Activated T-cell treated with anti-CD3 and anti-CD28 coated beads for 1 hour (primary cell): ENCODE data around the gene MMP25.
A peak's percentile ranks its signal among the peaks of the same experiment; 100 is the strongest.
"Not testable (repeated sequence)": the region's sequence is repeated elsewhere in the genome, so short reads cannot be mapped to it uniquely, and the experiment has no call there.

Experiments used
- DNase-seq: peaks from one replicate; pipeline ENCODE4 v3.0.0-alpha.2; 2020; ENCODE audit warnings: low read depth

MMP25 gene

DNA sequence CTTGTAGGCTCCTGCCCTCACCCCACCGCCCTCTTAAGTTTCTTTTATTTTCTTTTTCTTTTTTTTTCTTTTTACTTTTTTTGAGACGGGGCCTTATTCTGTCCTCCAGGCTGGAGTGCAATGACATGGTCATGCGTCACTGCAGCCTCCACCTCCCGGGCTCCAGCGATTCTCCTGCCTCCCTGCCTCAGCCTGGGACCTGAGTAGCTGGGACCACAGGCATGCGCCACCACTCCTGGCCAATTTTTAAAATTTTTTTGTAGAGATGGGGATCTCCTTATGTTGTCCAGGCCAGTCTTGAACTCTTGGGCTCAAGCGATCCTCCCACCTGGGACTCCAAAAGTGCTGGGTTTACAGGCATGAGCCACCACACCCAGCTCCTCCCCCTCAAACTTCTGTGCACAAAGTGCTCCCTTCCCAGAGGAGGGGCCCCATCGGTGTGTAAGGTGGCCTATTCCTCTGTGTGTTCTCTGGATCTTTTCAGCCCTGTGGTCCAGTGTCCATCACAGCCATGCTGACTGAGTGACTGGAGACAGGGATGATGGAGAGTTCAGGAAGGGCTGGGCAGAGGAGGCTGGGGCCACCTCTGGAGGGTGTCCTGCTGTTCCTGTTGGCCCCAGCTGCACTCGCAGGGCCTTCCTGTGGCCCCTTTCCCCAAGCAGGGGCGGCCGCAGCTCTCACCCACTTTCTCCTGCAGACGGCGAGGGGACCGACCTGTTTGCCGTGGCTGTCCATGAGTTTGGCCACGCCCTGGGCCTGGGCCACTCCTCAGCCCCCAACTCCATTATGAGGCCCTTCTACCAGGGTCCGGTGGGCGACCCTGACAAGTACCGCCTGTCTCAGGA is 10.2 kb downstream of the MMP25 start:
- DNase-seq: no peak

DNA sequence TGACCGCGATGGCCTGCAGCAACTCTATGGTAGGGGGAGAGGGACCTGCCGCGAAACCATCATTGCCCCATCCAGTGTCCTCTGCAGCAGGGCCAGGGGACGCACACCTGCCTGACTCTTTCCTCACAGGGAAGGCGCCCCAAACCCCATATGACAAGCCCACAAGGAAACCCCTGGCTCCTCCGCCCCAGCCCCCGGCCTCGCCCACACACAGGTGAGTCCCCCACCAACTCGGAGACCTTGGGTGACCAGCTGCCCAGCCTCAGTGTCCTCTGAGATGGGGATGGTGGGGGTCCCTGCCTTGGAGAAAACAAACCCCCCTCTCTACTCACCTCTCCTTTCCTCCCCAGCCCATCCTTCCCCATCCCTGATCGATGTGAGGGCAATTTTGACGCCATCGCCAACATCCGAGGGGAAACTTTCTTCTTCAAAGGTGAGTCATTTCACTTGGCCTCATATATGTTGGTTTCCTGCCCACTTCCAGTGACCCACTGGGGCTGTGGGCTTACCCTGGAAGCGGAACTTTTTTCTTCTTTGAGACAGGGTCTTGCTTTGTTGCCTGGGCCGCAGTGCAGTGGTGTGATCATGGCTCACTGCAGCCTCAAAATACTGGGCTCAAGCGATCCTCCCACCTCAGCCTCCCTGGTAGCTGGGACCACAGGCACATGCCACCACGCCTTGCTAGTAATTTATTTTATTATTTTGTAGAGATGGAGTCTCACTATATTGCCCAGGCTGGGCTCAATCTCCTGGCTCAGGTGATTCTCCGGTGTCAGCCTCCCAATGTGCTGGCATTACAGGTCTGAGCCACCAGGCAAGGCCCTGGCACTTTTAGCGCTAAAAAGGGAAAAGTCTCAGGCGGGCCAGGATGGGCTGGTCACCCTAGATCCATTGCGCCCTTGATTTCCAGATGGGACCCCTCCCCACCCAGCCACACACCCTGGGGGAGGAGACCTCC is 11.1 kb downstream of the MMP25 start:
- DNase-seq: no peak

DNA sequence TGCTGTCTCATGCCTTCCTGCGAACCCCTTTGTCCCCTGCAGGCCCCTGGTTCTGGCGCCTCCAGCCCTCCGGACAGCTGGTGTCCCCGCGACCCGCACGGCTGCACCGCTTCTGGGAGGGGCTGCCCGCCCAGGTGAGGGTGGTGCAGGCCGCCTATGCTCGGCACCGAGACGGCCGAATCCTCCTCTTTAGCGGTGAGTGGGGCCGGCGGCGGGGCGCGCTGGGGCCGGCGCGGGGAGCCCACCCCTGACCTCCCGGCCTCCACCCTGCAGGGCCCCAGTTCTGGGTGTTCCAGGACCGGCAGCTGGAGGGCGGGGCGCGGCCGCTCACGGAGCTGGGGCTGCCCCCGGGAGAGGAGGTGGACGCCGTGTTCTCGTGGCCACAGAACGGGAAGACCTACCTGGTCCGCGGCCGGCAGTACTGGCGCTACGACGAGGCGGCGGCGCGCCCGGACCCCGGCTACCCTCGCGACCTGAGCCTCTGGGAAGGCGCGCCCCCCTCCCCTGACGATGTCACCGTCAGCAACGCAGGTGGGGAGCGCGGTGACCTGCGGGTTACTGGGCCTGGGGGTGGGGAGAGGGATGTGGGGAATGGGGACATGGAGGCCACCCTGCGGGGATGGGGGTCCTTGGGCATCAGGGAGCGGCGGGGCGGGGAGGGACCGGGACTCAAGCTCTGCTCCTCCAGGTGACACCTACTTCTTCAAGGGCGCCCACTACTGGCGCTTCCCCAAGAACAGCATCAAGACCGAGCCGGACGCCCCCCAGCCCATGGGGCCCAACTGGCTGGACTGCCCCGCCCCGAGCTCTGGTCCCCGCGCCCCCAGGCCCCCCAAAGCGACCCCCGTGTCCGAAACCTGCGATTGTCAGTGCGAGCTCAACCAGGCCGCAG is 12.0 kb downstream of the MMP25 start:
- peak; percentile 49 for DNase-seq

DNA sequence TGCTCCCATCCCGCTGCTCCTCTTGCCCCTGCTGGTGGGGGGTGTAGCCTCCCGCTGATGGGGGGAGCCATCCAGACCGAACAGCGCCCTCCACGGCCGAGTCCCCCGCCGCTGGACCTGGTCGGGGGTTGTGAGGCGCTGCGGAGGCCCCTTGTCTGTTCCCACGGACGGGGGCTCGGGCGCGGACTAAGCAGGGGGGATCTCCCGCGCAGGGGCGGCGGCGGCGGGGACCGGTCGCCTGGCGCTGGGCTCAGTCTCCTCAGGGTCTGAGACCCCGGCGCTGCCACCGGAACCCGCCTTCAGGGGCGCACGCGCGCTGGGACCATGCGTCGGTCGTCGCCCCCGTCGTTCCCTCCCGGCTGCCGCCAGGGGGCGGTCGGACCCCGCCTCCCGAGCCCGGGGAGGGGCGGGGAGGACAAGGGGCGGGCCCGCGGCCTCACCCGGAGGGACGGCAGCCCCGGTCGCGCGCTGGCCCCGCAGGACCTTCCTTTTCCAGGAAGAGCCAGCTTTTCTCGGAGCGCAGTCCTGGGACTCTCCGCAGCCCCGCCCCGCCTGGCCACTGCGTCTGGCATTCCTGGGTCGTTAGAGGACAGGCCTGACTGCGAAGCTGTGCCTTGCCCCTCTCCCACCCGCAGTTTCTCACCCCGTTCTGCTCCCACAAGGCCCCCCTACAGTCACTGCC is 12.8 kb downstream of the MMP25 start:
- DNase-seq: peak; percentile 83

DNA sequence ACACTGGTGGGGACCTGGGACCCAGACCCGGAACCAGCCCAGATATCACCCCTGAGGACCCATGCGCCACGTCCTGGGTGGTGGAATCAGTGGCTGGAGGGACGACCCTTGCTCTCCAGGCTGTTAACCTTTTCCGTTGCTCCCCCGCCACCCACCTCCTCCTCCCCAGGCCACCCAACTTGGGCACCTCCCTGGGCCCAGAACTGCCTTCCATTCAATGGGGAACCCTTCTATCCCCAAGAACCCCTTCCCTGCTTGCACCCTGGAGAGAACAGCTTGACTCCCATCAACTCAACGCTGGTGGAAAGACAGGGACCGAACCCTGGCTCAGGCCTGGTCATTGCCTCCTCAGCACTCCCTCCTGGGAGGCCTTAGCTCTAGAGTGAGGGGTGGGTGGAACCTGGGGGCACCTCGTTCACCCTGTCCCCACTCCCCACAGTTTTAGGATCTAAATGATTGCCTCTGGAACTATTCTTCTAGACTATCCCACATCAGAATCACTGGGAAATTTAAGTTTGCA is 13.4 kb downstream of the MMP25 start:
- no peak for DNase-seq

DNA sequence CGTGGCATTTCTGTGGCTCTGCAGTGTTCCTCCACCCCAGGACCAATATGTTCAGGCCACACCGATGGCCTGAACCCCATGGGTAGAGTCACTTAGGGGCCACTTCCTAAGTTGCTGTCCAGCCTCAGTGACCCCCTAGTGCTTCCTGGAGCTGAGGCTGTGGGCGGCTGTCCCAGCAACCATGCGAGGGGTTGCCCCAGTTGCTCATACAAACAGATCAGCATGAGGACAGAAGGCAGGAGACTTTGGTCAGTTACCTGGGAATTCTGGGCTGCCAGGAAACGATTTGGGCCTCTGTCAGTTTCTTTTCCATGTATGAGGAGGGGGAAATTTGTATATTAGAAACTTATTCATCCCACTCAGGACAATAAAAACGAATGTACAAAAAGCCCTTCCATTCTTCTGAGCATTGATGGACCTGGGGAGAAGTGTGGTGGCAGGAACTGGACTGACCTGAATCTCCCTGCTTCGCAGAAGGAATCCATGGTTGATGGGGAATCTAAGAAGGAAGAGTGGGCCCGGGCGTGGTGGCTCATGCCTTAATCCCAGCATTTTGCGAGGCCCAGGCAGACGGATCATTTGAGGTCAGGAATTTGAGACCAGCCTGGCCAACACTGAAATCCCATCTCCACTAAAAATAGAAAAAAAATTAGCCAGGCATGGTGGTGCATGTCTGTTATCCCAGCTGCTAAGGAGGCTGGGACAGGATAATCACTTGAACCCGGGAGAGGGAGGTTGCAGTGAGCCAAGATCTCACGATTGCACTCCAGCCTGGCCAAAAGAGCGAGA is 14.2 kb downstream of the MMP25 start:
- DNase-seq: no peak

DNA sequence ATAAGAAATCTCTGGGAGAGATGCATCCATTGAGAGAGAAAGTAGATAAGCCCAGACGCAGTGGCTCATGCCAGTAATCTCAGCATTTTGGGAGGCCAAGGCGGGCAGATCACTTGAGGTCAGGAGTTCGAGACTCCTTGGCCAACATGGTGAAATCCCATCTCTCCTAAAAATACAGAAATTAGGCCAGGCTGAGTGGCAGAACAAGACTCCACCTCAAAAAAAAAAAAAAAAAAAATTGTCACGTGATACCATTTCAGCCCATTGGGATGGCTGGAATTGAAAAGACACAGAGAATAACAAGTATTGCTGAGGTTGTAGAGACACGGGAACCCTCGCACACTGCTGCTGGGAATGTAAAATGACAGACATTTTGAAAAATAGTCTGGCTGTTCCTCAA is 16.2 kb downstream of the MMP25 start:
- DNase-seq: no peak

DNA sequence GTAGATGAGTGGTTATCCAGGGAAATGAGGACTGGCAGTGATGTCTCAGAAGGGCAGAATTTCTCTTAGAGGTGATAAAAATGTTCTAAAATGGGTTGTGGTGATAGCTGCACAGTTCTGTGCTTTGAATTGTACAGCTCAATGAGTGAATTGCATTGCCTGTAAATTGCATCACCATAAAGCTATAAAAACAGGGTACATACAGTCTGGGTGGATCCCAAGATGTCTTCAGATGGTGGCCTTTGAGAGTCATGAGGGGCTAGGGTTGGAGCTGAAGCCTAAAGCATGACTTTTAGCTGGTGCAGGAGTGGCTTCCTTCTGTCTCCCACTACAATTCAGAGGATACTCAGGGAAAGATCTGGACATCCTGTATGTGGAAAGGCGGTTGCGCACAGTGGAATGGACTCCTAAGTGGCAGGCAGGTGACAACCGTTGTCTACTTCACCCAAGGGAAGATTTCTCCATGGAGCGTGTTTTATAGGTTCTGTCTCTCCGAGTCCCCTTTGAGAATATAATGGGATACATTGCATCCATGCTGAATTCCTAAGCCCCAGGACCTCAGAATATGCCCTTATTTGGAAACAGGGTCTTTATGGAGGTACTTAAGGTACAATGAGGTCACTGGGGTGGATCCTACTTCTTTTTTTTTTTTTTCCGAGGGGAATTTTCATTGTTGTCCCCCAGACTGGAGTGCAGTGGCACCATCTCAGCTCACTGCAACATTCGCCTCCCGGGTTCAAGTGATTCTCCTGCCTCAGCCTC is 17.4 kb downstream of the MMP25 start:
- DNase-seq: no peak

DNA sequence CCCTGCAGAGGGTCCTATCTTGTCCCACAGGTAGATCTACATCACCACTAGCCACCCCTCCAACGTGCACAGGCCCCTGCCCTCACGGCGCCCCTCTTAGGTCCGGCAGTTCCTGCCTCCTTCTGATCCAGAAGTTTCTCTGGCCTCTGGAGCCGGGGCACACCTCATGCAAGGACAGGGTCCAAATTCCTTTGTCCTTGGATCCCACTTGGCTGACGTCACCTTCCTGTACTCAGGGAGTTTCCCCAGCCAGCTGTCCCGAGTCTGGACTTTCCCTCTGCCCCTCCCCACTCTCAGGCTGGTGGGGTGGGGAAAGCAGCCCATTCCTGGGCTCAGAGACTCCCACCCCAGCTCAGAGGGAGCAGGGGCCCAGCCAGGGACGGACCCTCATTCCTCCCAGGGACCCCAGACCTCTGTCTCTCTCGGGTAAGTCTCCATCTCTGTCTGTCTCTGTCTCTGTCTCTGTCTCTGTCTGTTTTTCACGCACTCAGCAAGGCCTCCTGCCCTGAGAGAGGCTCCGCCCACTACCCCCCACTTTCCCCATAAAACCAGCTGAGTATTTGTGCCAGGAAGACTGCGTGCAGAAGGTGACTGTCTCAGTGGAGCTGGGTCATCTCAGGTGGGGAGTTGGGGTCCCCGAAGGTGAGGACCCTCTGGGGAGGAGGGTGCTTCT is 18.8 kb downstream of the MMP25 start, which contains the start of gene IL32:
TSS of gene IL32 (plus strand) at position 572 of the 673 bp plus-strand sequence. CDS start 172 bp downstream, outside the sequence.
- DNase-seq: peak; percentile 60

DNA sequence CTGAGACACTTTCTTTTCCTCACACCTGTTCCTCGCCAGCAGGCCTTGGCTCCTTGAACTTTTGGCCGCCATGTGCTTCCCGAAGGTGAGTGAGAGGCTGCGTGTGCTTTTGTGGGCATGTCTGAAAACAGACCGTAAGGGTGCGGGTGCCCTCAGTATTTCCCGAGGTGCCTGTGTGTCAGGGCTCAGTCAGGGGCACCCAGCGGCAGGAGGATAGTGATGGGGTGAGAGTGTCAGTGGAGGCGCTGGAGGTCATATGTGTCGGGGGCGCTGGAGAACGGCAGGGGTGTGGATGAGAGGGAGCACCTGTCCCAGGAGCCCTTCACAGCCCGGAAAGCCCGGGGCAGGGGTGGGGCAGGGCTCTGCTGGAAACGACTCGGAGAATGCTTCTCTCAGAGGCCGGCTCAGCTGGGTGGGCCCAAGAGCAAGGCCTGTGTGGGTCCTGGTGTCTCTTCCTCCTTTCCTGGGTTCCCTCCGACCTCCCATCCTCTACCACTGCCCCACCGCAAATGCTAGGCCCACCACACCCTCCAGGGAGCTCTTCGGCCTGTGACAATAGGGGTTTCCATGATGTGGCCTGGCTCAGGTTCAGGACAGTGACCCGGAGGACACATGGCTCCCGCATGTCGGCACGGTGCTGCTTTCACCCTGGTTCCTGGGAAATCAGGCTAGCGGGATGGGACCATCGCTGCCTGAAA is 19.5 kb downstream of the MMP25 start:
- no peak for DNase-seq

DNA sequence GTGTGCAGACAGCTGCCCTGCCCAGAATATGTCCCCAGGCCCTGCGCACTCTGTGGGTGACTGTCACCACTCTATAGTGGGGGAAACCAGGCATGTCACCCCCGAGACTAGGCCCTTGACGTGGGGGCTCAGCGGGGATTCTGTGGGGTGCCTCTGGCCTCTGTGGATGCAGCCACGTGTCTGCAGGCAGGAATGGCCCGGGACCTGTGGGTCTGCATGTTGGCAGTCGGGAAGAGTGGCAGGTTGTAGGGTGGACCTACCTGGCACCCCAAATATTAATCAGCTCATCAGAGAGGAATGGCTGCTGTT is 20.0 kb downstream of the MMP25 start:
- DNase-seq: no peak

DNA sequence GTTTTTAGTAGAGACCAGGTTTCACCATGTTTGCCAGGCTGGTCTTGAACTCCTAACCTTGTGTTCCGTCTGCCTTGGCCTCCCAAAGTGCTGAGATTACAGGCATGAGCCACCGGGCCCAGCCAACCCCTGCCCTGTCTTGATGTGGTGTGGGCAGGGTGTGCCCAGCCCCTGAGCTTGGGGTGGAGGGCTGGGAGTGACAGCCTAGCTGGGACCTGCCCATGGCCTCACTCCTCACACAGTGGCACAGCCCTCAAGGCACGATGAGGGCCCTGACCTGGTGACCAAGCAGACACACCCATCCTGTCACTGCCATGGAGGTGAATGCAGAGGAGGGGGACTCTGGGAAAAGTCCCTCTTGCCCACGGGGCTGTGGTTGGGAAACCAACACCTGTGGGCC is 22.1 kb downstream of the MMP25 start:
- DNase-seq: no peak

DNA sequence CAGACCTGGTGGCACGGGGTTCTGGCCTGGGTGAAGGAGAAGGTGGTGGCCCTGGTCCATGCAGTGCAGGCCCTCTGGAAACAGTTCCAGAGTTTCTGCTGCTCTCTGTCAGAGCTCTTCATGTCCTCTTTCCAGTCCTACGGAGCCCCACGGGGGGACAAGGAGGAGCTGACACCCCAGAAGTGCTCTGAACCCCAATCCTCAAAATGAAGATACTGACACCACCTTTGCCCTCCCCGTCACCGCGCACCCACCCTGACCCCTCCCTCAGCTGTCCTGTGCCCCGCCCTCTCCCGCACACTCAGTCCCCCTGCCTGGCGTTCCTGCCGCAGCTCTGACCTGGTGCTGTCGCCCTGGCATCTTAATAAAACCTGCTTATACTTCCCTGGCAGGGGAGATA is 22.8 kb downstream of the MMP25 start:
- DNase-seq: not testable (repeated sequence)

DNA sequence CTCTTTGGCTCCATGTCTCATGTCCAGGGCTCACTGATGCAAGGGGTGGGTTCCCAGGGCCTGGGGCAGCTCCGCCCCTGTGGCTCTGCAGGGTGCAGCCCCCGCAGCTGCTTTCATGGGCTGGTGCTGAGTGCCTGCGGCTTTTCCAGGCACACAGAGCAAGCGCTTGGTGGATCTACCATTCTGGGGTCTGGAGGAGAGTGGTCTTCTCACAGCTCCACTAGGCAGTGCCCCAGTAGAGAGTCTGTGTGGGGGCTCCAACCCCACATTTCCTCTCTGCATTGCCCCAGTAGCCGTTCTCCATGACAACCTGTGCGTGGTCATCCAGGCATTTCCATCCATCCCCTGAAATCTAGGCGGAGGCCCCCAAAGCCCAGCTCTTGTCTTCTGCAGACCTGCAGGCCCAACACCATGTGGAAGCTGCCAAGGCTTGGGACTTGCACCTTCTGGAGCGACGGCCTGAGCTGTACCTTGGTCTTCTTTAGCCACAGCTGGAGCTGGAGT is 24.3 kb downstream of the MMP25 start:
- no peak for DNase-seq

DNA sequence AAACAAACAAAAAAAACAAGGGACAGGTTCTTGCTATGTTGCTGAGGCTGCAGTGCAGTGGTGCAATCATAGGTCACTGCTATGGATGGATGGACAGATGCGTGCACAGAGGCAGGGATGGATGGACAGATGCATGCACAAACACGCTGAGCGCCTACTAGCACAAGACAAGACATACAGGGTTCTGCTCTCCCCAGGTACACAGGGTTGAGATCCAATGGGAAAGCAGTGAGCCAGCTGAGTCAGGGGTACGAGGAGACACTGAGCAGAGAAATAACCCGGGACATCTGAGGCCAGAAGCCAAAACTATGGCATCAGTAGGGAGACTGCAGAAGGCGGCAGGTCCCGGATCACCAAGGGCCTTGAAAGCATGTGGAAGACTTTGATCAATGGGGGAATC is 25.3 kb downstream of the MMP25 start:
- no peak for DNase-seq

DNA sequence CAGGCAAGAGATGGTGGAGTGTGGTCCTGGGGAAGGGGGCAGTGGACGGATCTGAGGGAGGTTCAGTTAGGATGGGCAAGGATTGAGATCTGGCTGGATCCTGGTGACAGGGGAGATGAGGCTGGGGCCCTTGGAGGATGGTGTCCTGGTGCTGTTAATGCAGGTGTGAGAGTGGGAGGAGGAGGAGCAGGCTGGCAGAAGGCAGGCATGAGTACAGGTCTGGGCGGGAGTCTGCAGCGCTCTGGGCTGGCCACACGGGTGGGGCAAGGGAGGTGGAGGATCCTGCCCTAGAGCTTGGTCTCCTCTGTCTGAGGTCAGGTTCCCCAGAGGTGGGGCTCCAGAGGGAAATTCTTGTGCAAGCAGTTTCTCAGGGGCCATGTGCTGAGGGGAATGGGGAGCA is 25.8 kb downstream of the MMP25 start:
- not testable (repeated sequence) for DNase-seq

DNA sequence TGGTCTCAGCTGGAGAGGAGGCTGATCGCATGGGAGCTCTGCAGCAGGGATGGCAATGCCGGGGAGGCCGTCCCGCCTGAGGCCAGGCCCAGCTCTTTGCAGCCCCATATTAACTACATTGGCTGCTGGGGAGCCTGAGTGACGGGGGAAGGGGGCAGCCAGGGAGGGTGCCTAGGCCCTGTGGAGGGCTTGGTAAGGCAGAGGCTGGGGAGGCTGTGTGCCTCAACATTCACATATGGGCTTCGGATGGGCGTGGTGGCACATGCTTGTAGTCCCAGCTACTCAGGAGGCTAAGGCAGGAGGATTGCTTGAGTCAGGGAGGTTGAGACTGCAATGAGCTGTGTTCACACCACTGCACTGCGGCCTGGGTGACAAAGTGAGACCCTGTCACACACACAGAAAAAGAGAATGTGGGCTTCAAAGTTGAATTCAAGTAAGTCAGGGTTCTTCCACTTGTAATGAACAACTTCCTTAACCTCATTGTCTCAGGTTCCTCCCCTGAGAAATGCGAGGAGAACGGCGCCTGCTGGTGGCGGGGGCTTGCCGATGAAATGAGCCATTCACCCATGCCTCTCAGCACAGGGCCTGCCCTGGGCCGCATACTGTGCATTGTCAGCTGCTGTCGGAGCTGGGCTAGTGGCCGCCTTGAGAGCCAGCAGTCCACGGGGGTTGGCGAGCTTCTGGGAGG is 26.4 kb downstream of the MMP25 start:
- DNase-seq: not testable (repeated sequence)

DNA sequence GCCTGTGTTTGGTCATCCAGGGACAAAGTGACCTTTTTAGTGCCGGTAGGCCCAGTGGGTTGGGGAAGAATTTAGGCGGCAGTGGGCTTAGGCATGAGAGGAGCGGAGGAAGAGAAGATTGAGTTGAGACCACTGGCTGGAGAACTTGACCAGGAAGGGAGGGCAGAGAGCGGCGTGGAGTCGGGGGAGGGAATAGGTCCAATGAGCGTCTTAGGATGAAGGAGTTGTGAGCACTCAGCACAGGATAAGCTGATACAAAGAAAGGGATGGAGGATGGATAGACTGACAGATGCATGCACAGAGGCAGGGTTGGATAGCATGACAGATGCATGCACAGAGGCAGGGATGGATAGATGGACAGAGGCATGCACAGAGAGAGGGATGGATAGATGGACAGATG is 27.1 kb downstream of the MMP25 start:
- no peak for DNase-seq
